GM12875 (cell line): ENCODE data around the gene ZNF557.

ENCODE experiments used
- H3K4me3 ChIP-seq: one replicate; pipeline ENCODE4 v1.5.1; 2011; ENCODE audit warnings: low read depth, low read length, control low read depth
- TF ChIP-seq, protein P1 (sequence below): IDR thresholded peaks from 2 replicates; pipeline ENCODE4 v1.5.1; 2011; ENCODE audit warnings: low read depth, mild to moderate bottlenecking, control low read depth, inconsistent platforms, low read length, moderate library complexity, borderline replicate concordance; ENCODE audit not compliant: insufficient read depth

ZNF557 gene

DNA sequence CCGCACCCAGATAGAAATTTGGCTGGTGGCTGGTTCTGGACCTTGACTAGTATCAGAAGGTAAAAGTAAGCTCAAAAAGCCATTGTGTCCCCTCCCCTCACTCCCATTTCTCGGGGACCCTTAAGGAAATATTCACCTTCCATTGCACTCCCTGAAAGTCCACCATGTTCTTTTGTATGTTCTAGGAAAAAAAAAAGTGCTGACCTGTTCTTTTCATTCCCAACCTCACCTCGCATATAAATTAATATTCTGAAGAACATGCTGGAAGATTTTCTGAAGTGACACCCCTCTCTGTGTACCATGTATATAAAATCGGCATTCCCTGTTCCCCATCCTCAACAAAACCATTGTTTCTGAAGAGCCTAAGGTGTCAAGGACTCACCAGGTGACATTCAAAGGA lies 43.2 kb downstream of the ZNF557 start:
- no peak overlapping the region for H3K4me3 ChIP-seq
- TF ChIP-seq, protein P1, sequence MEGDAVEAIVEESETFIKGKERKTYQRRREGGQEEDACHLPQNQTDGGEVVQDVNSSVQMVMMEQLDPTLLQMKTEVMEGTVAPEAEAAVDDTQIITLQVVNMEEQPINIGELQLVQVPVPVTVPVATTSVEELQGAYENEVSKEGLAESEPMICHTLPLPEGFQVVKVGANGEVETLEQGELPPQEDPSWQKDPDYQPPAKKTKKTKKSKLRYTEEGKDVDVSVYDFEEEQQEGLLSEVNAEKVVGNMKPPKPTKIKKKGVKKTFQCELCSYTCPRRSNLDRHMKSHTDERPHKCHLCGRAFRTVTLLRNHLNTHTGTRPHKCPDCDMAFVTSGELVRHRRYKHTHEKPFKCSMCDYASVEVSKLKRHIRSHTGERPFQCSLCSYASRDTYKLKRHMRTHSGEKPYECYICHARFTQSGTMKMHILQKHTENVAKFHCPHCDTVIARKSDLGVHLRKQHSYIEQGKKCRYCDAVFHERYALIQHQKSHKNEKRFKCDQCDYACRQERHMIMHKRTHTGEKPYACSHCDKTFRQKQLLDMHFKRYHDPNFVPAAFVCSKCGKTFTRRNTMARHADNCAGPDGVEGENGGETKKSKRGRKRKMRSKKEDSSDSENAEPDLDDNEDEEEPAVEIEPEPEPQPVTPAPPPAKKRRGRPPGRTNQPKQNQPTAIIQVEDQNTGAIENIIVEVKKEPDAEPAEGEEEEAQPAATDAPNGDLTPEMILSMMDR, result no peak

DNA sequence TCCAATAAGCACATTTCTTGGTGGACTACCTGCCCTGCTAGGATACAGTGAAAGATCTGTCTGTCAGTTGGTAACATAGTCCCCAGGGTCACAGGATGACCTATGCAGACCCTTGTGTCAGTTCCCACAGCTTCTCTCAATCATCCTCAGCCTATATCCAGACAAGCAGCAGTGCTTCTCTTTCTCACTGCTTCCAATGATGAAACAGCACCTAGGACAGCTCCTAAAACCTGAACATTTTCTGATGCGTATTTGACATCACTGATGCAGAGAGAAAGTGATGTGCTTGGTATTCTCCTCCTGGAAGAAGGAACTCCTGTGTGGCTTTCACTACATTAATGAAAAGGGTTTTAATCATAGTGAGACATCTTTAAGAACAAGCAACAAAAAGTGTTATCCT lies 43.7 kb downstream of the ZNF557 start:
- H3K4me3 ChIP-seq, result no peak overlapping the region
- TF ChIP-seq, protein P1, result no peak

DNA sequence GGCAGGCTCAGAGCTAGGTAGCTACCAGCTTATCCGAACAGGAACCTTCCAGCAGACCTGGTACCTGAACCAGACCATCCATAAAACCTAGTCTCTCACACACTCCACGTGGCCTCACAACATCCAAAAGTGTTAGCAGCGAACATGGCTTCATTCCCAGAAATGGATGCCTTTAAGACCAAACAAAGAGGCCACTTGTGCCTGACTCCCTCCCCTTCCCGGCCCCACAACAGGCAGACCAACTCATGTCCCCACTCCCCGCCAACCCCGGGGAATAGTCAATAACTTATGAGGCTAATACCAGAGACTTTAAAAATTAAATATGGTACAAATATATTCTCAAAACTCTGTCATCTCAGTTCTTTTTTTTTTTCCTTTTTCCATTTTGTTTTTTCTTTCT lies 46.2 kb downstream of the ZNF557 start:
- TF ChIP-seq, protein P1, result no peak
- no peak overlapping the region for H3K4me3 ChIP-seq

DNA sequence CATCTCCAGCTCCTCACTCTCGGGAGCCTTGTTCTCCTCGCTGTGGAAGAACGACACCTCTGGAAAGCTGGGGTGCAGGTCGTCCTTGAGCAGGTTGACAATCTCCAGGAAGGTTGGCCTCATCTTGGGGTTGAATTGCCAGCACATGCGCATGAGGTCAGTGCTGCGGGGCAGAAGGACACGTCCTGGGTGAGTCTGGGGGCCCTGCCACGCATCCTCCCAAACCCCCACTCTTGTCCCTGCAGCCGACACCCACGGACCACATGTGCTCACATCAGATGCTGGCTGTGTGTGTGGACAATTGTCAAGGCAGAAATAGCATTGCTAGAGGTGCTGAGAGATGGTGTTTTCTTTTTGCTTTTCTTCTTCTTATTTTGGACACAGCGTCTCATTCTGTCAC lies 47.7 kb downstream of the ZNF557 start:
- TF ChIP-seq, protein P1, result no peak
- H3K4me3 ChIP-seq, result no peak overlapping the region

DNA sequence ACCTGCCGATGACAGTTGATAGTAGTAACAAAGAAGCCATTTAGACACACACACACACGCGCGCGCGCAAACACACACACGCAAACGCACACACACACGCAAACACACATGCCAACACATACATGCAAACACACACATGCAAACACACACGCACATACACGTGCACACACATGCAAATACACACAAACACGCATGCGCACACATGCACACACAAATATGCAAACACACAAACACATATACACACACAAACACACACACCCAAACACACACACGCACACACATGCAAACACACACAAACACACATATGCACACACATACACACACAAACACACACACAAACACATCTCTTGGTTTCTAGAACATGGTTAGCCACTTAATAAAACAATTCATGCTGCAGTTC lies 50.1 kb downstream of the ZNF557 start:
- TF ChIP-seq, protein P1, result no peak
- H3K4me3 ChIP-seq, result no peak overlapping the region

DNA sequence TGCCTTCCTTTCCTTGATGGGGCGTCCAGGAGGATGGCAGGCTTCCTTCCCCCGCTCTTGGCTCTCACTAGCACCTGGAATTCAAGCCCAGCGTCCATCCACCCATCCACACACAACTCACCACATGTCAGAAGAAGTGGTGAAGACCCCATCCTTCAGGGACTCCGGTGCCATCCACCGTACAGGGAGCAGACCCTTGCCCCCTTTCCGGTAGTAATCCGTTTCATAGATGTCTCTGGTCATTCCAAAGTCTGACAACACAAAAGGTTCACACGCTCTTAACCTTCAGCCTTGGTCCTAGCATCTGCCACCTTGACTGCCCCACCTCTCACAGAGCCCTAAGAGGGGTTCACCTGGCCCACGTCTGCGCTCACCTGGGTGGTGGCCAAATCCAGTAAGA lies 51.0 kb downstream of the ZNF557 start:
- TF ChIP-seq, protein P1, result no peak
- no peak overlapping the region for H3K4me3 ChIP-seq

DNA sequence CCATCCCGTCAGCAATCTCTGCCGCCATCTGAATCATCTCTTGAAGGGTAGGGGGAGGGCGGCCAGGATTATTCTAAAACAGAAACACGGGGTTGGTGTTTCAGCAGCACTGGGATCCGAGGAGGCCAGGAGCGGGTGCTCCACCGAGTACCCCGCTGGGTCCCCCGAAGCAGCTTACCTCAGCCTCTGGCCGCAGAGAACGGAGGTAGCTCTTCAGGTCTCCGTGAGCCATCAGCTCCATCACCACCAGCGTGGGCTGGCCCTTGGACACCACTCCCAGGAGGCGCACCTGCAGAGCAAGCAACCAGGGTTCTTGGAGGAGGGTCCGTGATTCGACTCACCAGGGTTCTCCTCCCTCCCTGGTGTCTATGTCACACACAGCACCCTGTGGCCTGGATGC lies 53.2 kb downstream of the ZNF557 start:
- TF ChIP-seq, protein P1, result no peak
- no peak overlapping the region for H3K4me3 ChIP-seq
